PFSK-1 (cell line): Measurements from ENCODE around the gene MPPED1.

Experiments used
- POLR2AphosphoS5 ChIP-seq: IDR thresholded peaks from 2 replicates; pipeline ENCODE4 v1.6.1; 2012; ENCODE audit warnings: low read depth, mild to moderate bottlenecking, control low read depth, low read length, moderate library complexity
- REST ChIP-seq, 2 experiments: IDR thresholded peaks; 2 replicates each; pipeline versions ENCODE4 v1.6.1 to v1.8.0; 2011 to 2012; ENCODE audit warnings: low read depth in 2 of 2, low read length in 2 of 2, control low read depth in 1 of 2, inconsistent platforms in 1 of 2, mild to moderate bottlenecking in 1 of 2, moderate library complexity in 1 of 2; ENCODE audit not compliant: insufficient read depth in 1 of 2

DNA sequence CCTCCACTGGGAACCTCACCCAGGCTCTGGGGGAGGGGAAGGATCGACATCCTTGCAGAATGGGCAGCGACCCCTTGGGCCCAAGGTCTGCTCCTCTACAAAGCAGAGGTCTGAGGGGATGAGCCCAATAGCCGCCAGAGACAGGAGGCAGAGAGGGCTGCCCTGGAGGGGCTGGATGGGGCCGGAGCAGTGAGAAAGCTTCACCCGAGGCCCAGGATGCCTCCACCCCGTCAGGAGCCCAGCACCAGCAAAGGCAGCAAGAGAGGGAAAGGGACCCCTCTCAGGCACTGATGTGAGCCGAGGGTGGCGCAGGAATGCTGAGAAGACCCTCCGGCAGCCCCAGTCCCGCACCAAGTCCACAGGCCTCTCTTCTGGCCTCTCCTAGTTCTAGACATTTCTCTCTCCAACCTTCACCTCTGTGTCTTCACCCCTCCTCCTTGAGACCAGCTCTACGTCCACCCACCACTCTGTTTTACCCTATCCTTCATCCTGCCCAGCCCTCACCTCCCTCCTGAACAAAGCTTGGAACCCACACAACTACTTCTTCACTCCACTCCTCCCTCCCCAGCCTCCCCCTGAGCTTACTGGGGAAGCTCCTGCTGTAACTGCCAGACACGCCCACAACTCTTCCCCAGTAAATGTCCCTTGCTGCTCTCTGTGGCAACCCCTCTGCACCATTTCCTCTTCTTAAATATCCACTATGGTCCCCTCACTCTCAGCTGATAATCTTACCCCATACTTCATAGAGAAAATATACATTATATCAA is 131.9 kb downstream of the MPPED1 start:
- TF ChIP-seq REST (IDR thresholded peaks at IDR 0.05; ENCODE audit: insufficient read depth in 1 of 2, low read depth in 2 of 2, low read length in 2 of 2): no peak
- TF ChIP-seq POLR2AphosphoS5: no peak
